SK-N-SH (cell line): ENCODE data around the gene FGFRL1. TPM values are rescaled to one million over a fixed set of nuclear protein-coding genes. Genes with fewer than 3 reads are reported as not detected.

ENCODE experiments used
- CTCF ChIA-PET: fragments of 300-600, 350-600 bp; formaldehyde crosslinking; extraction: SDS; loops from one replicate; lab custom pipeline; 2021; lab: Yijun Ruan, JAX
- POLR2A ChIA-PET: fragments of 350-600 bp; sonication (Branson Sonifier 250); formaldehyde crosslinking; extraction: SDS; loops from one replicate; lab custom pipeline; 2020; ENCODE audit warnings: antibody characterized with exemption, inconsistent platforms; lab: Yijun Ruan, JAX
- DNase-seq: peaks from one replicate; pipeline ENCODE4 v3.0.0; 2012
- H2AFZ ChIP-seq: fragments of 200-600 bp; sonication (generic); 2 replicates; pipeline ENCODE4 v1.8.1; 2016; ENCODE audit warnings: antibody characterized with exemption, mild to moderate bottlenecking, low read depth
- H3F3A ChIP-seq: fragments of 200-600 bp; sonication (generic); replicated peaks from 2 replicates; pipeline ENCODE3; 2016; ENCODE audit warnings: antibody characterized with exemption, mild to moderate bottlenecking; ENCODE audit not compliant: insufficient read depth
- H3K27ac ChIP-seq, 2 experiments: fragments of 200-500 bp in 1 of 2; fragments of 200-600 bp in 1 of 2; sonication (Bioruptor generic) in 1 of 2; sonication (generic), shearing (Covaris generic) in 1 of 2; 2 replicates each; pipeline versions ENCODE4 v1.5.1 to v1.6.1; 2014 to 2016; ENCODE audit warnings: low read depth in 2 of 2, inconsistent platforms in 1 of 2, low read length in 1 of 2, mild to moderate bottlenecking in 1 of 2, mixed read lengths in 1 of 2
- H3K27me3 ChIP-seq: fragments of 200-600 bp; sonication (generic), shearing (Covaris generic); 2 replicates; pipeline ENCODE4 v1.6.1; 2016; ENCODE audit warnings: mixed run types; ENCODE audit not compliant: insufficient read depth
- H3K36me3 ChIP-seq, 2 experiments: fragments of 200-500 bp in 1 of 2; fragments of 200-600 bp in 1 of 2; sonication (Bioruptor generic) in 1 of 2; sonication (generic) in 1 of 2; replicated peaks in 1 of 2; 2 replicates each; pipeline versions ENCODE3 to v1.5.1; 2014 to 2016; ENCODE audit warnings: low read length in 1 of 2, mild to moderate bottlenecking in 1 of 2; ENCODE audit not compliant: insufficient read depth in 2 of 2, control insufficient read depth in 1 of 2
- H3K4me1 ChIP-seq, 2 experiments: fragments of 200-500 bp in 1 of 2; fragments of 200-600 bp in 1 of 2; sonication (Bioruptor generic) in 1 of 2; sonication (generic), shearing (Covaris generic) in 1 of 2; 2 replicates each; pipeline versions ENCODE4 v1.5.1 to v1.6.1; 2014 to 2016; ENCODE audit warnings: low read depth in 1 of 2, low read length in 1 of 2, mixed run types in 1 of 2; ENCODE audit not compliant: insufficient read depth in 2 of 2, control insufficient read depth in 1 of 2
- H3K4me2 ChIP-seq: fragments of 200-600 bp; sonication (generic), shearing (Covaris generic); 2 replicates; pipeline ENCODE4 v1.6.1; 2017; ENCODE audit warnings: mixed run types
- H3K4me3 ChIP-seq, 2 experiments: fragments of 200-500 bp in 1 of 2; fragments of 200-600 bp in 1 of 2; sonication (Bioruptor generic) in 1 of 2; sonication (generic), shearing (Covaris generic) in 1 of 2; 2 replicates each; pipeline versions ENCODE4 v1.5.1 to v1.8.1; 2014 to 2016; ENCODE audit warnings: low read depth in 2 of 2, inconsistent platforms in 1 of 2, low read length in 1 of 2, mild to moderate bottlenecking in 1 of 2, mixed read lengths in 1 of 2, moderate library complexity in 1 of 2
- H3K79me2 ChIP-seq: fragments of 200-600 bp; sonication (generic); 2 replicates; pipeline ENCODE4 v1.8.1; 2017; ENCODE audit warnings: mild to moderate bottlenecking; ENCODE audit not compliant: insufficient read depth
- H3K9ac ChIP-seq: fragments of 200-600 bp; sonication (generic); 2 replicates; pipeline ENCODE4 v1.6.1; 2017; ENCODE audit warnings: mixed run types
- H3K9me2 ChIP-seq: fragments of 200-600 bp; sonication (generic); 2 replicates; pipeline ENCODE4 v1.6.1; 2017; ENCODE audit warnings: mixed run types
- H3K9me3 ChIP-seq: fragments of 200-600 bp; sonication (generic); 2 replicates; pipeline ENCODE4 v1.6.1; 2017; ENCODE audit warnings: mixed run types, mild to moderate bottlenecking, moderate library complexity
- H4K20me1 ChIP-seq: fragments of 200-600 bp; sonication (generic); 2 replicates; pipeline ENCODE4 v1.6.1; 2017; ENCODE audit warnings: mild to moderate bottlenecking, mixed run types; ENCODE audit not compliant: insufficient read depth
- CHD2 ChIP-seq: fragments of 150-350 bp; IDR thresholded peaks from 2 replicates; pipeline ENCODE4 v1.6.1; 2018; ENCODE audit warnings: low read length; ENCODE audit not compliant: partially characterized antibody
- ELF1 ChIP-seq: IDR thresholded peaks from 2 replicates; pipeline ENCODE4 v1.4.0; 2012
- EP300 ChIP-seq, 2 experiments: IDR thresholded peaks; 2 replicates each; pipeline versions ENCODE4 v1.4.0 to v1.6.1; 2012; ENCODE audit warnings: borderline replicate concordance in 1 of 2, low read depth in 1 of 2, low read length in 1 of 2
- EZH2phosphoT487 ChIP-seq: fragments of 200-600 bp; sonication (generic); IDR thresholded peaks from 2 replicates; pipeline ENCODE4 v1.6.1; 2017; ENCODE audit warnings: low read depth, mixed run types, mild to moderate bottlenecking, antibody characterized with exemption, moderate library complexity, borderline replicate concordance
- FOXJ3 ChIP-seq: sonication (generic); formaldehyde crosslinking; IDR thresholded peaks from 2 replicates; pipeline ENCODE4 v1.5.1; 2020; ENCODE audit warnings: mild to moderate bottlenecking, missing genetic modification reagents
- GATA2 ChIP-seq: sonication (generic); formaldehyde crosslinking; IDR thresholded peaks from 2 replicates; pipeline ENCODE4 v1.5.0; 2020; ENCODE audit warnings: mild to moderate bottlenecking, missing genetic modification reagents
- IRF3 ChIP-seq: fragments of 150-350 bp; IDR thresholded peaks from 2 replicates; pipeline ENCODE4 v1.6.1; 2016; ENCODE audit warnings: mild to moderate bottlenecking, low read depth, low read length
- JUND ChIP-seq: IDR thresholded peaks from 2 replicates; pipeline ENCODE4 v1.4.0; 2012
- MXI1 ChIP-seq: IDR thresholded peaks from 2 replicates; pipeline ENCODE4 v1.6.1; 2012; ENCODE audit warnings: mild to moderate bottlenecking, low read depth, low read length, improper control_type of control experiment
- NFIC ChIP-seq: IDR thresholded peaks from 2 replicates; pipeline ENCODE4 v1.4.0; 2012; ENCODE audit warnings: borderline replicate concordance
- NRF1 ChIP-seq: IDR thresholded peaks from 2 replicates; pipeline ENCODE4 v1.6.1; 2012; ENCODE audit warnings: low read depth, mild to moderate bottlenecking, low read length
- POLR2AphosphoS5 ChIP-seq: IDR thresholded peaks from 2 replicates; pipeline ENCODE4 v1.6.1; 2012; ENCODE audit warnings: low read depth, low read length
- RAD21 ChIP-seq: IDR thresholded peaks from 2 replicates; pipeline ENCODE4 v1.6.1; 2012; ENCODE audit warnings: mild to moderate bottlenecking, low read length
- RCOR1 ChIP-seq: fragments of 150-350 bp; IDR thresholded peaks from 2 replicates; pipeline ENCODE4 v1.6.1; 2017; ENCODE audit warnings: antibody characterized with exemption, low read length
- RFX5 ChIP-seq: IDR thresholded peaks from 2 replicates; pipeline ENCODE4 v1.6.1; 2012; ENCODE audit warnings: mild to moderate bottlenecking, improper control_type of control experiment, low read length
- TCF12 ChIP-seq: IDR thresholded peaks from 2 replicates; pipeline ENCODE4 v1.4.0; 2012
- TEAD4 ChIP-seq: IDR thresholded peaks from 2 replicates; pipeline ENCODE4 v1.4.0; 2012; ENCODE audit warnings: mild to moderate bottlenecking, borderline replicate concordance; ENCODE audit not compliant: insufficient read depth
- ZBTB33 ChIP-seq: IDR thresholded peaks from 2 replicates; pipeline ENCODE4 v1.4.0; 2012; ENCODE audit warnings: low read depth, borderline replicate concordance
- WGBS: methylation state at CpG from one replicate; pipeline ENCODE4 v1.1.6; 2017; ENCODE audit warnings: low lambda C conversion rate; 5-methylcytosine and 5-hydroxymethylcytosine counted together
- polyA plus RNA-seq, 3 experiments: library from polyadenylated mRNA; depleted of rRNA; stranded (reverse); fragments of >200 nt; gene quantifications; 2 replicates each; pipeline ENCODE4 v1.2.3, GENCODE V29; 2012
- TF ChIP-seq, protein P1 (sequence below): IDR thresholded peaks from 2 replicates; pipeline ENCODE4 v1.6.1; 2012; ENCODE audit warnings: mild to moderate bottlenecking, low read depth, low read length, moderate library complexity

FGFRL1 gene
- polyA plus RNA-seq, 1 of the 3 experiments (the other 2 are of a cell fraction) = 22.5 TPM

DNA sequence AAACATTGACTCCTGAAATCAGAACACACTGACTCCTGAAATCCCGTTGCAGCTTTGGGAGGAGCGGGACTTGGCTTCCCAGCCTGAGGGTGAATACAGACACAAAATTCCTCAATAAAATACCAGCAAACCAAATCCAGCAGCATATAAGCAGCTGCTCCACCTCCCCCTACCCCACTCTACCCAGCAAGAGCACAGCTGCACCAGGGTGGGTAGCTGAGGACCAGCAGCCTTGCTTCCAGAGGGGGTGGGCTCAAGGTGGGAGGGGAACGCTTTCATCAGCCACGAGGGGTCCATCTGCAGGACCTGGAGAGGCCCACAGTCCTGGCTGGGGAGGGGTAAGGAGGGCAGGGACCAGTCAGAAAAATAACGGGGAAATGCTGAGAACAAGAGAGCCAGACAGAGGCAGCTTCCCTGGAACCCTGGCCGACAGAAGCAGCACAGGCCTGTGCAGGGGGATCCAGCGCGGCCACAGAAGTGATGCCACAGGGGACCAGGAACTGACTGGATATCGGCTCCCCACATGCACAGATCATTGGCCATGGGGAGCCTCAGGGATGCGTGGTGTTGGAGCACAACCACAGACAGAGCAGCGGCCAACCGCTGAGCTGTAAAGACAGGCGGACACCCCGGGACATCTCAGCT lies 49.8 kb downstream of the FGFRL1 start (continued):
- no peak for TF ChIP-seq ZBTB33
- TF ChIP-seq RCOR1 = no peak

GRCh38 chr4:1061760-1062159 lies 50.3 kb downstream of the FGFRL1 start:
- H3K9me2 ChIP-seq = no peaks in the 10 kb centered on the region
- H3K27me3 ChIP-seq = peaks cover 73% of the 10 kb centered on the region
- no peak overlapping the region for H2AFZ ChIP-seq
- no peaks in the 10 kb centered on the region for H4K20me1 ChIP-seq
- no peak for TF ChIP-seq POLR2AphosphoS5
- no peak for TF ChIP-seq EP300 (IDR thresholded peaks at IDR 0.05; ENCODE audit: borderline replicate concordance in 1 of 2, low read depth in 1 of 2, low read length in 1 of 2)
- TF ChIP-seq FOXJ3 (CRISPR knock-in tag) = no peak
- TF ChIP-seq CHD2 = no peak
- no peak for TF ChIP-seq ZBTB33
- no peak for TF ChIP-seq JUND
- TF ChIP-seq, protein P1, sequence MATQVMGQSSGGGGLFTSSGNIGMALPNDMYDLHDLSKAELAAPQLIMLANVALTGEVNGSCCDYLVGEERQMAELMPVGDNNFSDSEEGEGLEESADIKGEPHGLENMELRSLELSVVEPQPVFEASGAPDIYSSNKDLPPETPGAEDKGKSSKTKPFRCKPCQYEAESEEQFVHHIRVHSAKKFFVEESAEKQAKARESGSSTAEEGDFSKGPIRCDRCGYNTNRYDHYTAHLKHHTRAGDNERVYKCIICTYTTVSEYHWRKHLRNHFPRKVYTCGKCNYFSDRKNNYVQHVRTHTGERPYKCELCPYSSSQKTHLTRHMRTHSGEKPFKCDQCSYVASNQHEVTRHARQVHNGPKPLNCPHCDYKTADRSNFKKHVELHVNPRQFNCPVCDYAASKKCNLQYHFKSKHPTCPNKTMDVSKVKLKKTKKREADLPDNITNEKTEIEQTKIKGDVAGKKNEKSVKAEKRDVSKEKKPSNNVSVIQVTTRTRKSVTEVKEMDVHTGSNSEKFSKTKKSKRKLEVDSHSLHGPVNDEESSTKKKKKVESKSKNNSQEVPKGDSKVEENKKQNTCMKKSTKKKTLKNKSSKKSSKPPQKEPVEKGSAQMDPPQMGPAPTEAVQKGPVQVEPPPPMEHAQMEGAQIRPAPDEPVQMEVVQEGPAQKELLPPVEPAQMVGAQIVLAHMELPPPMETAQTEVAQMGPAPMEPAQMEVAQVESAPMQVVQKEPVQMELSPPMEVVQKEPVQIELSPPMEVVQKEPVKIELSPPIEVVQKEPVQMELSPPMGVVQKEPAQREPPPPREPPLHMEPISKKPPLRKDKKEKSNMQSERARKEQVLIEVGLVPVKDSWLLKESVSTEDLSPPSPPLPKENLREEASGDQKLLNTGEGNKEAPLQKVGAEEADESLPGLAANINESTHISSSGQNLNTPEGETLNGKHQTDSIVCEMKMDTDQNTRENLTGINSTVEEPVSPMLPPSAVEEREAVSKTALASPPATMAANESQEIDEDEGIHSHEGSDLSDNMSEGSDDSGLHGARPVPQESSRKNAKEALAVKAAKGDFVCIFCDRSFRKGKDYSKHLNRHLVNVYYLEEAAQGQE = no peak
- TF ChIP-seq RAD21 = no peak
- no peak for TF ChIP-seq IRF3
- no peak for TF ChIP-seq NFIC
- no peak for TF ChIP-seq EZH2phosphoT487
- TF ChIP-seq RCOR1 = no peak
- no peak for TF ChIP-seq GATA2 (CRISPR knock-in tag)
- no peak for TF ChIP-seq MXI1
- no peak for TF ChIP-seq RFX5
- TF ChIP-seq TCF12 = no peak
- no peak for TF ChIP-seq NRF1
- no peak for TF ChIP-seq ELF1
- TF ChIP-seq TEAD4 = no peak
- H3K4me3 ChIP-seq = no peak overlapping the region
- ChIA-PET POLR2A (no interaction called here), CTCF (no interaction called here)
- no peaks in the 10 kb centered on the region for H3K4me1 ChIP-seq
- H3K9ac ChIP-seq = no peak overlapping the region
- DNase-seq = no peak
- no peak overlapping the region for H3K27ac ChIP-seq
- no peaks in the 10 kb centered on the region for H3K36me3 ChIP-seq
- no peaks in the 10 kb centered on the region for H3F3A ChIP-seq
- H3K79me2 ChIP-seq = no peaks in the 10 kb centered on the region
- no peaks in the 10 kb centered on the region for H3K9me3 ChIP-seq
- no peak overlapping the region for H3K4me2 ChIP-seq
- 65% methylated on average over 6 of the region's 6 CpGs for WGBS
